ENCODE measurements around the gene ANKRD55.
"Not testable (repeated sequence)": the region's sequence is repeated elsewhere in the genome, so short reads cannot be mapped to it uniquely, and the experiment has no call there.

ANKRD55 gene

DNA sequence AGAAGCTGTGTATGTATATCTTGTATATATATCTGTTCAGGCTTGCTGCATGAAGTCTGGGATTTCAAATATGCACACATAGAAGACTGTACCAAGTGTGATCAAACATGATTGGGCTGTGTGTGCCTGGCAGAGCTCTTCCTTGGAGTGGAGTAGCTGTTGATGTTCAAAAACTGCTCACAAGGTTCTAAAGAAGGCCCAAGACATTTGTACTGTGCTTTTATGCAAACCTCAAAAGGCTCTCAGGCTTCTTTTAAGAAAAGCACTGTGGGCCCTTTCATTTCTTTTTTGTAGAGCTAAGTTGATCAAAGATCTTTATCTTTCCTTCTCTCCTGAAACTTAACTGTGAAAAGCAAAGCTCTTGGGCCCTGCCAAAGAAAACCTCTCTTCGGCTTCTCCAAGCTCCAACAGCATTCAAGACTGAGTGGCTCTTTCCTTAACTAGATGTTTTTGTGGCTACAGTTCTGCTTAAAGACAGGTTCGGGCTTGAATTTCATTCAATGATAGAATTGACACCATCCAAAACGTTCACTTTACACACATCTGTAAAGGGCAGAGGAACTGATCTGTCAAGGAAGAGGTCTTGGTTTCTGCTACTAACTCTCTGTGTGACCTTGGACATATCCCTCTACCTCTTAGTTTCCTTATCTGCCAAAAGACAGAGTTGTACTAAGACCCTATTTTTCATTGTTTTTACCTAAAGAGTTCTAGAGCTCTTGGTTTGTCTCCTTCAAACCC is 132.5 kb downstream of the ANKRD55 start:
- no peak for DNase-seq

- DNase-seq: no peak
These were observed 133.8 kb downstream of the ANKRD55 start for GRCh38 chr5:56099346-56099745.

DNA sequence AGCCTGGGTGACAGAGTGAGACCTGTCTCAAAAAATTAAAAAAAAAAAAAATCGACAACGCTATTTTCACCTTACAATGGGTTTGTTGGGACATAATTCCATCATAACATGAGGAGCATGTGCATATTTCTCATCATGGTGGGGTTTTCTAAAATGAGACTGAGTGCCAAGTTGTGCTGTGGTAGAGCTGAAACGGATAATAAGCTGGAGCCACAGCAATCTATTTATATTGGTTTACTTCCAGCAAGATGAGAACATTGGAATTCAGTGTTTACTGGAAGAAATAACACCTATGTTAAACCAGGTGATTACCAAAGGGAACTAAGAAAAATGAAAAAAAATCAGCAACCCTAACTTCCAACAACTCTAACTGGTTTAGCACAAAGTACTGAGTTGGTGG is 136.1 kb downstream of the ANKRD55 start:
- no peak for DNase-seq

- DNase-seq: no peak
These were observed 137.5 kb downstream of the ANKRD55 start for GRCh38 chr5:56095579-56096102.

- DNase-seq: no peak
These were observed 138.4 kb downstream of the ANKRD55 start for GRCh38 chr5:56094579-56095361.

- DNase-seq: no peak
These were observed 139.2 kb downstream of the ANKRD55 start for GRCh38 chr5:56093970-56094369.

DNA sequence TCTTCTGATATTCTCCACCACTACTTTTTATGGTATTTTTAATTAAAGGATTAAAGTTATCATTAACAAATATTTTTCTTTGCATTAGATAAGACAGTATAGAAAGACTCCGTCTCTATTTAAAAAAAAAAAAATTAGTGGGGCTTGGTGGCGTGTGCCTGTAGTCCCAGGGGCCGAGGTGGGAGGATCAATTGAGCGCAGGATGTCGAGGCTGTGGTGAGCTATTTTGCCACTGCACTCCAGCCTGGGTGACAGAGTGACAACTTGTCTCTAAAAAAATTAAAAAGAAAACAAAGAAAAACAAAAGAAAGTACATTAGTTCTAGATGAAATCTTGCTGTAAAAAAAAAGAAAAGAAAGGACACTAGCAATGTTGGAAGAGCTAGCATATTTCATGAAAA is 141.0 kb downstream of the ANKRD55 start:
- no peak for DNase-seq

DNA sequence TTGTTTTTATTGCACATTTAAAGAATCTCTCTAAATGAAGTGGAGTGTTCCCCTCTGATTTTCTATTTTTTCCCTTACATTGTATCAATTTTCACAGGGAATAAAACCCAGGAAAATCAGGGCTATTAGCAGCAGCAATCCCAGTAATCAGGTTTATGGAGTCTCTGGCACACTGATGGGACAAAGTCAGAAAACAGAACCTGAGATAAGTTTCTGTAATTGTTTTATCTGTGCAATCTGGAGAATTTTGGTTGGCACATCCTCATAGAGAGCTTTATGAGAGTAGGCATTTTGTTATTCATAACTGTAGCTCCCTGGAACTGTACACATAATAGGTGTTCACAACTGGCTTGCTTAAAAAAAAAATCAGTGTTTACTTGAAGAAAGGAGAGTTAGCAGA is 141.5 kb downstream of the ANKRD55 start:
- DNase-seq: no peak

DNA sequence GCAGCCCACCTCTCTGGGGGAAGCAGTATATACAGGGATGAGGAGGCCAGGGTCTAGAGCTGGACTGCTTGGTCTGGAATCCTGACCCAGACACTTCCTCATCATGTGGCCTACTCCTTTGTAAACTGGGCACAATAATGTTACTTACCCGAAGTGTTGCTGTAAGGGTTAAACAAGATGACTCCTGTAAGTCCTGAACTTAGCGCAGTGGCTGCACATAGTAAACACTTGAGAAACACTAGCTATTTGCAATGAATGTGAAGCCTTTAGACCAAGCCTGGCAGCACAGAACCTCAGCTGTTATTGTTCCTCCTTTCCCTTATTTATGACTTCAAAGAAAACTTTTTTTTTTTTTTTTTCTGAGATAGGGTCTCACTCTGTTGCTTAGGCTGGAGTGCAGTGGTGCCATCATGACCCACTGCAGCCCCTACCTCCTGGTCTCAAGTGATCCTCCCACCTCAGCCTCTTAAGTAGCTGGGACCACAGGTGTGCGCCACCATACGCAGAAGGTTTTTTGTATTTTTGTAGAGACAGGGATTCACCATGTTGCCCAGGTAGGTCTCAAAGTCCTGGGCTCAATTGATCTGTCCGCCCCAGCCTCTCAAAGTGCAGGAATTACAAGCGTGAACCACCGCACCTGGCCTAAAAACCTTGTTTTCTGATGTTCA is 142.2 kb downstream of the ANKRD55 start:
- no peak for DNase-seq

DNA sequence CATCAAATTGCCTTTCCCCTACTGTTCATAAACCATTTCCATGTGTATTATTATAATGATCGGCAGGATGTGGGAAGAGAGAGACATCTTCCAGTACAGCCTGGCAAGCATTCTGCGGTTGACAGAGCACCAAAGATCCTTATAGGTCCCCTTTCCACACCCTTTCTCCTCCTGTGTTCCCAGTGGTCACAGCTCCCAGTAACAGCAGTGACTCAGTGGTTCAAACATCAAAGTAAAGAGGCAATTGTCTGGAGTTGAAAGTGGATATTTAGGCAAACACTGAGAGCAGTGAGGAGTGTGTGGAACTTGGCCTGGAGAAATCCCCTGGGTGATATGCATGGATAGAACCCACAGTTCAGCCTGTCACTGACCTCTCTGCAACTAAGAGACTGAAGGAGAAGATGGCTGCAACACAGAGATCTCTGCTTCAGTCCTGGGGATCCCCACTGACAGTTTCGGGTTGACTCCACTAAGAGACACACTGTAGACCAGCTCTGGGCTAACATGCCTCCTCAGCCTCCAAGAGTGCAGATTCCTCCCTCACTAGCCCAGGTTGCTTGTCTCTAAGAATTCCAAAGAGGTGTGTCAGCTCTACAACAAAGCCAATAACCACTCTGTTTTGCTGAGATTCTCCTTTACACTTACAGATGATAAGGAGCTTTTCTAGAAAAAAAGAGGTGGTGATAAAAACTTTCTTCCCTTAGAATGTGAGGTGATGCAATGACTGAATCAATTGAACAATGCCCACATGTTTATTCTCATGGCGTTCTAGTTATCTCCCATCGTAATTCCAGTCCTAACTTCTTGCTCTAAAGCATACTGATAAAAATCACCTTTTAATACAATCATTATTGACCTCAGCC is 143.9 kb downstream of the ANKRD55 start:
- no peak for DNase-seq

DNA sequence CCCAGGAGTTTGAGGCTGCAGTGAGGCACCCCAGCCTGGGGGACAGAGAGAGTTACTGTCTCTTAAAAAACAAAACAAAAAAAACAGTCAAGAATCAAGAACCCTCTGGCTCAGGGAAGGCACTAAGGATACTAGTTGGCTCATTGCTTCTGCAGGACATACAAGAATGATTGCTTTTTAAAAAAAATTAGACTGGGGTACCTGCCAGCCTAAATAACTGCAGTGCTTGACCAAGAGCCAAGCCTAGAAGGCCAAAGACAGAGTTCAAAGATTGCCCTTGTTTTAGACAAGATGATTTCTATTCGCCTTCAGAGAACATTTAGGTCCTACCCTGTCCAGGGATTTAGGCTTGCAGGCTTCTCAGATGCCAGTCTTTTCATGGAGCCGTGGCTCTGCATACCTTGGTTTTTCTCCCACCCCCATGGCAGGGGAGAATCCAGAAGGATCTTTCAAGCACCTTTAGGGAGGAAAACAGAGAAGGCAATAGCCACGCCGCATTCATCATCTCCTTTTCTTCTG is 144.6 kb downstream of the ANKRD55 start:
- DNase-seq: no peak

GRCh38 chr5:56085193-56085592 is 147.9 kb downstream of the ANKRD55 start:
- no peak for DNase-seq

DNA sequence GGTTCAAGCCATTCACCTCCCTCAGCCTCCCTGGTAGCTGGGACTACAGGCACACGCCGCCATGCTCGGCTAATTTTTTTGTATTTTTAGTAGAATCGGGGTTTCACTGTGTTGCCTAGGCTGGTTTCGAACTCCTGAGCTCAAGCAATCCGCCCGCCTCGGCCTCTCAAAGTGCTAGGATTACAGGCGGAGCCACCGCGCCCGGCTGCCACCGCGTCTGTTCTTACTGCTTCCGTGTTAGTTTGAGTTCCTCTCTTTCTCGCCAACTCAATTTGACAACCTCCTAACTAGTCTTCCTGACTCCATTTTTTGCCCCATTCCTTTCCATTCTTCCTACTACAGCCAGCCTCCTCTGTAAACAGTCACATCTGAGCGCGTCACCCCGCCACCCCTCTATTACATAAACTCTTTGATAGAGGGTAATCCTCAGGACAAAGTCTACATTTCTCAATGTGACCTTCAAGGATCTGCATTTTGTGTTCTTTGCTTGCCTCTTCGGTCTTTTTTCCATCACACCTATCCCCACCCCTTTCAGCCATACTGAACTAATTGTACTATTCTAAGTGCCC is 149.8 kb downstream of the ANKRD55 start:
- no peak for DNase-seq

DNA sequence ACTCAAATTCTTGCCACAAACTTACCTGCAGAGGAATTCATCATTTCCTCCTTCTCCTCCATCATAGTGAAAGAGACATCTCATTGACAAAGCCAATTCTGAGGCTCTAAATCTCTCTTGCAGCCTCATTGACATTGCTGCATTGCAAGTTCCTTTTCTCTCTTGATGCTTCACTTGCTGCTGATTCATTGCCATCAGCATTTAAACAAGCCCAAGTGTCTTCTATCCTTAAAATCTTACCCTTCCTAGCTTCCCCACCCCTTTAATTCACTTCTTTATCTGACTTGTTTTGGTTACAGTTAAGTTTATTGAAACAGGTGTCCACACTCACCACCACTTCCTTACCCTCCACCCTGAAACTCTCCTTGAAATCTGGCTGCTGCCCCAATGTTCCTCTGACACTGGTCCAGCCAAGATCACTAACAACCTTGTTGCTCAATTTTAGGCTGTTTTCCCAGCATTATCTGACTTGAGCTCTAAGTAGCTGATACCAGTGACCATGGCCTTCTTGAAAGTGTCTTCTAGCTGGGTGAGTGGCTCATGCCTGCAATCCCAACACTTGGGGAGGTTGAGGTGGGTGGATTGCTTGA is 152.0 kb downstream of the ANKRD55 start:
- DNase-seq: not testable (repeated sequence)

DNA sequence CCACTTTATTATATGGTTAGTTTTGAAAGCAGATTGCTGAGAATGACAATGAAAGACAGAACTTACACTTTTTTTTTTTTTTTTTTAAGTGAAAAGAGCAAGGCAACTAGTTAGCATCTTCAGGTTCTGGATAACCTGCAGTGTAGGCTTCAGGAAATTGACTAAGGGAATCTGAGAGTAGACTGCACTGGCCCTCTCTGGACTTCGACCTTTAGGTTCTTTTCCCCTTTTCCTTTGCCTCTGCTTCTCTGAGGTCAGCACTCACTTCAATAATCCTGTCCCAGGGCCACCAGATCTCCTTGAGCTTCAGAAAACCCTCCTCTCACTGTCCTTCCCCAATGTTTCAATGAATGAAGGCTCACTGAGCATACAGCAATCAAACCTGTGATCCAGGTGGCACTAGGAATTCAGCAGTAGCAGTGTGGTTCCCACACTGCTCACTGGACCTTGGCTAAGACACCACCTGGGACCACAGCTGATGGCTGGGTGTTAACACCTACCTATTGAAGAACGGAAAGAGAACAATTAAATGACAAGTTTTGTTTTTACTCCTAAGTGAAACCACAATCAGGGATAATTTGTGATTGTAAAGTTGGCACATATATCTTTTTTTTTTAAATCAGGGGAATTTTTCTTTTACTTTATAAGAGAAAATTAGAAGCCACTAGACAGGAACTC is 152.6 kb downstream of the ANKRD55 start:
- no peak for DNase-seq

GRCh38 chr5:56079157-56079500 is 154.0 kb downstream of the ANKRD55 start:
- DNase-seq: not testable (repeated sequence)

DNA sequence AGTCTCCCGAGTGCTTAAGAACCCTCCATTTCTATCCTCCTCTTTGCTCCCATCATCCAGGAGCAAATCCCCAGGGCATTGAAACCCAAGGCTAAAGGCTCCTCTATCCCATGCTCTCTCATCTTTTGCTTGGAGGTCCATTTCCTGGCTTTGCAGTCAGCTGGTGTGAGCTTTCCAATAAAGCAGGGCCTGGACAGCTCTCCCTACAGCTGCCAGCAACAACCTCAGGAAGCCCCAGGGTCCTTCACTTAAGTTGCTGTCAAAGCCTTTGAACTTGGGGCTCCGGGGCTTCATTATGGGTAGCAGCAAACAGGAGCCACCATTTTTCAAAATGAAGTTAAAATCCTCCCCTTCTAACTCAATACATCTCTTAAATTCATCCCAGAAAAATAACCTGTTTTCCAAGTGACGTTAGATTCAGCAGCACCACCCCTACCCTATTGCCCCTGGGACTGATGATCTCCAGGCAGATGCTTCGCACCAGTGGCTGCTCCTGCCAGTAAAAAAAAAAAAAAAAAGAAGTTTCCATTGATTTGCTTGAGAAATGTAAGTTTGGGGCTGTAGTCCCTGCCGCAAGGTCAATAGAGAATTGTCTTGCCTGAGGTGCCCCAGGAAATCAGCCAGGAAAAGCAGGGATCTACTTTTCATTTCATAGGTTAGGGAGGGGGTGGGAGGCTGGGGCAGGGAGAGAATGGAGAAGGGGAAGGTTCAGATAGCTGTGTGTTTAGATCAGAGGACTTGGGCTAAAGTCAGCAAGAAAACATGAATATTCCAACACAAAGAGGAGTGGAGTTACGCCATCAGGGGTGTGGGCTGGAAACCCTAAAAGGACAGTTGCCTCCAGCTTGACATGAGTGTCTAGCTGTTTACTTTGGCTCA is 154.6 kb downstream of the ANKRD55 start:
- DNase-seq: no peak

DNA sequence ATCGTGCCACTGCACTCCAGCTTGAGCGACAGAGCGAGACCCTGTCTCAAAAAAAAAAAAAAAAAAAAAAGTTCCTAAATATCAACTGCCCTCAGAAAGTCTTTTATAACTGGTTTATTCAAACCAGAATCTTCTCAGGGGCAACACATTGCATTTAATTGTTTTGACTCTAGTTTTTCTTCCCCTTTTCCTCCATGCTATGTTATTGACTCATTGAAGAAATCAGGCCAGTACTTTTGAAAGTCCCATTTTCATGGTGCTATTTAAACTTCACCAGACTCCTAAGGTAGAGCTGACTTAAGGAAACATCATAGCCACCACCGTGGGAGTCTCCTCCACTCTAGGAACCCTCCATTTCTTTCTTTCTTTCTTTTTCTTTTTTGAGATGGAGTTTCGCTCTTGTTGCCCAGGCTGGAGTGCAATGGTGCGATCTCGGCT is 155.3 kb downstream of the ANKRD55 start:
- no peak for DNase-seq

GRCh38 chr5:56076486-56076885 is 156.6 kb downstream of the ANKRD55 start:
- DNase-seq: no peak

- DNase-seq: no peak
These were observed 157.8 kb downstream of the ANKRD55 start for GRCh38 chr5:56075361-56075760.

Data from AML-193 (cell line).